ENCODE data around the gene PLAGL2.
"Not testable (repeated sequence)": the region's sequence is repeated elsewhere in the genome, so short reads cannot be mapped to it uniquely, and the experiment has no call there.

PLAGL2 gene

GRCh38 chr20:32183947-32184635 lies 23.5 kb downstream of the PLAGL2 start:
- no peak for DNase-seq

DNA sequence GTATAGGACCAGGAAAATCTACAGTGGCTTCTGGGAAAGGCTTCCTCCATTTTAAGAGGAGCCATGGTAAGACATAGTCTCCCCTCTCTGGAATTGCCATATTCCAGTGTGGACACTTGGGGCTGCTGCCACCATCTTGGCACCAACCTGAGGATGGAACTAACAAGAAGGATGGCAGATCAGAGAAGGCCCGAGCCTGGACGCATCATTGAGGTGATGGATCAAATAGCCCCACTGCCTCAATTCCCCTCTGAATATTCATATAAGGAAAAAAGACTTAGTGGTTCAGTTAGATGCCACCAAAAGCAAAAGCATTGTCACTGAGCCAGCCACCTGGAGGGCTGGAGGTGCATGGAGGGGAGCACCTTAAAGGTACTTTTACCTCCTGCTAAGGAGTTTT lies 25.9 kb downstream of the PLAGL2 start:
- DNase-seq = no peak

GRCh38 chr20:32179934-32180333 lies 27.6 kb downstream of the PLAGL2 start:
- DNase-seq = no peak

- no peak for DNase-seq
Measured at GRCh38 chr20:32179515-32179914, 28.0 kb downstream of the PLAGL2 start.

GRCh38 chr20:32177696-32178095 lies 29.8 kb downstream of the PLAGL2 start:
- not testable (repeated sequence) for DNase-seq

GRCh38 chr20:32168184-32168910 lies 39.2 kb downstream of the PLAGL2 start:
- no peak for DNase-seq

- no peak for DNase-seq
Measured at GRCh38 chr20:32167552-32167951, 40.0 kb downstream of the PLAGL2 start.

DNA sequence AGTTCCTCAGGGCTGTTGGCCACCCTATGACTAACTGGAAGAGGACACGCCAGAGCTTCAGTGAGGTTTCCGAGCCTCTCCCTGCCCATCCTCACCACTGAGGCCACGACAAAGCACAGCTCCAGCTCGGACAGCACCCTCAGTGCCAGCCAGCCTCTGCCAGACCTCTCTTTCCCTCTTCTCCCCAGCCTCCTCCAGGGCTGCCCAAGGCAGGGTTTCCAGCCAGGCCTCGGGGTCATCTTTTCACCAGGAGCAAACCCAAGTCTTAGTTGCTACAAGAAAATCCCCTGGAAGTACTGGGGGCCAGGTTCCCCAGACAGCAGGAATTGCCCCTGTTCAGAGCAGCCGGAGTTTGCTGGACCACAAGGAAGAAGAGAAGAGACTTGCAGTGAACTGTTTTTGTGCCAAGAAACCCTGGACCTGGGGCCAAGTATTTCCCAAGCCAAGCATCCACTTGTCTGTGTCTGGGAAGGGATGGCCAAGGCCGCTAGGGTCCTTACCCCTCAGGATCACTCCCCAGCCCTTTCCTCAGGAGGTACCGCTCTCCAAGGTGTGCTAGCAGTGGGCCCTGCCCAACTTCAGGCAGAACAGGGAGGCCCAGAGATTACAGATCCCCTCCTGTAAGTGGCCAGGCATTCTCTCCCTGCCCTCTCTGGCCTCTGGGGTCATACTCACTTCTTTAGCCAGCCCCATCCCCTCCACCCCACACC lies 41.6 kb downstream of the PLAGL2 start:
- no peak for DNase-seq

DNA sequence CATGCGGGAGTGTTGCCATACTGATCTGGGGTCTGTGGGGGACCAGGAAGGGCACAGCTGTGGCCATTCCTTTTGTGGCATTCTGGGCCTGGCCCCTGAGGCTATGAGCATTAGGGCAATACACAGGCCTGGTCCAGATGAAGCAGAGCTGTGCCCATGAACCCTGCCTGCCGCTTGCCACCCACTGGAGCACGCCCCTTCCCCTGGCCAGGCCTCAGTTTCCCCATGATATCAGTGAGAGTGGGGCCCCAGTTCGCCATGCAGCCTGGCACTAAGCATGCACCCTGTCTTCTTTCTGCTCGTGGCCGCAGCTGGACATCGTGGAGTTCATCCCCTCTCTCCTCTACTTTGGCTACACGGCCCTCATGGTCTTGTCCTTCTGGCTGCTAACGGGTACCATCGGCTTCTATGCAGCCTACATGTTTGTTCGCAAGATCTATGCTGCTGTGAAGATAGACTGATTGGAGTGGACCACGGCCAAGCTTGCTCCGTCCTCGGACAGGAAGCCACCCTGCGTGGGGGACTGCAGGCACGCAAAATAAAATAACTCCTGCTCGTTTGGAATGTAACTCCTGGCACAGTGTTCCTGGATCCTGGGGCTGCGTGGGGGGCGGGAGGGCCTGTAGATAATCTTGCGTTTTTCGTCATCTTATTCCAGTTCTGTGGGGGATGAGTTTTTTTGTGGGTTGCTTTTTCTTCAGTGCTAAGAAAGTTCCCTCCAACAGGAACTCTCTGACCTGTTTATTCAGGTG lies 42.4 kb downstream of the PLAGL2 start:
- no peak for DNase-seq

- DNase-seq = no peak
Measured at GRCh38 chr20:32163951-32164350, 43.6 kb downstream of the PLAGL2 start.

DNA sequence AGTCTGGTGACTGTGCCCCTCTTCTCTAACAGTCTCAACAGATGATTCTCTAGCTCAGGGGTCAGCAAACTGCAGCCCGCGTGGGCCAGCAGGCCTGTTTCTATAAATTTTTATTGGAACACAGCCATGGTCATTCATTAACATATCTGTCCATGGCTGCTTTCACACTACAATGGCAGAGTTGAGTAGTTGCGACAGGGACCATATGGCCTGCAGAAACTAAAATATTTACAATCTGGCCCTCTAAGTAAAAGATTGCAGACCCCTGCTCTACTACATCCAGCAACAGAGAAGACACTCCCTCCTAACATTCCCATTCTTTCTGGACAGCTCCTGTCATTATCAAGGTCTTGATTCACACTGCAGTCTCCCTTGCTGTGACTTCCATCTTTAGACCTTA lies 45.2 kb downstream of the PLAGL2 start:
- DNase-seq = no peak

DNA sequence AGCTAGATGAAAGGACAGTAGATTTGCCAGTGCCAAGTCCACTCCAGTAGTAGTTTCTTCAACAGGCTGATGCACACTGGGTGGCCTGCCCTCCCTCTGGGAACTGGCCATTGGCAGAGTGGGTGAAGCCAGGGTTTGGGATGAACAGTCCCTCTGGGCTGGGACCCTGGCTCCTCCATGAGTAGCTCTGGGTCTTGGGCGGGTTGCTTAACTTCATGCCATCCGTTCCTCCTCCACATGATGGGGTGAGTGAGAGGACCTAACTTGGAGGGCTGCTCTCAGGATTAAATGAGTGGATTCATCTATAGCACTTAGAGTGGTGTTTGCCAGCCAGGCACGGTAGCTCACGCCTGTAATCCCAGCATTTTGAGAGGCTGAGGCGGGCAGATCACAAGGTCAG lies 47.2 kb downstream of the PLAGL2 start:
- no peak for DNase-seq

DNA sequence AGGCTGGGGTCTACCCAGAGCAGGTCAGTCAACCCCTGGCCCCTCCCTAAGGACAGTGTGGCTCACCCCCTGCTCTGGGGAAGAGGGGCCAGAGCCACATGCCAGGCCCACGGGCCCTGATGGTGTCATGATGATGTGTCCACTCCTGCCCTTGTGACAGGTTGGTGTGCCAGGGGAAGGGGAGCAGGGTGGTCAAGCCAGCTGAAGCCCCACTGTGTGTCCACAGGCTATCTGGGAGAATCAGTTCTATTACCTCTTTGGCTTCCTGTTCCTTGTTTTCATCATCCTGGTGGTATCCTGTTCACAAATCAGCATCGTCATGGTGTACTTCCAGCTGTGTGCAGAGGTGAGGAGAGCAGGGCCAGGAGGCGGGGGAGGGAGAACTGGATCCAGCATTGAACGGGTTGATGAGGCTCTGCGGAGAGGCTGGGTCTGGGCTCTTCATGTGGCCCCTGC lies 47.7 kb downstream of the PLAGL2 start:
- no peak for DNase-seq

- no peak for DNase-seq
Measured at GRCh38 chr20:32158943-32159660, 48.4 kb downstream of the PLAGL2 start.

- DNase-seq = no peak
Measured at GRCh38 chr20:32158351-32158750, 49.2 kb downstream of the PLAGL2 start.

DNA sequence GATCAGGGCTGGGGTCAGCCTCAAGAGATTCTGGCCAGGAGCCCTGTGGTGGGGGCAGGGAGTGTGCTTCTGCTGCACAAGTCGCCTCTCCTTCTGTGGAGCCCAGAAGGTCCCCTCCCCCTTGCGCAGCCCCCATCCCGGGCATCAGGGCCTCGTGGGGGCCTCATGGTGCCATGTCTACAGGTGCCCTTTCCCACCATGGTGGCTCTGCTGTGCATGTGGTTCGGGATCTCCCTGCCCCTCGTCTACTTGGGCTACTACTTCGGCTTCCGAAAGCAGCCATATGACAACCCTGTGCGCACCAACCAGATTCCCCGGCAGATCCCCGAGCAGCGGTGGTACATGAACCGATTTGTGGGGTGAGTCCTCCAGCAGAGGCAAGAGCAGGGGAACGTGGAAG lies 49.9 kb downstream of the PLAGL2 start:
- DNase-seq = no peak

DNA sequence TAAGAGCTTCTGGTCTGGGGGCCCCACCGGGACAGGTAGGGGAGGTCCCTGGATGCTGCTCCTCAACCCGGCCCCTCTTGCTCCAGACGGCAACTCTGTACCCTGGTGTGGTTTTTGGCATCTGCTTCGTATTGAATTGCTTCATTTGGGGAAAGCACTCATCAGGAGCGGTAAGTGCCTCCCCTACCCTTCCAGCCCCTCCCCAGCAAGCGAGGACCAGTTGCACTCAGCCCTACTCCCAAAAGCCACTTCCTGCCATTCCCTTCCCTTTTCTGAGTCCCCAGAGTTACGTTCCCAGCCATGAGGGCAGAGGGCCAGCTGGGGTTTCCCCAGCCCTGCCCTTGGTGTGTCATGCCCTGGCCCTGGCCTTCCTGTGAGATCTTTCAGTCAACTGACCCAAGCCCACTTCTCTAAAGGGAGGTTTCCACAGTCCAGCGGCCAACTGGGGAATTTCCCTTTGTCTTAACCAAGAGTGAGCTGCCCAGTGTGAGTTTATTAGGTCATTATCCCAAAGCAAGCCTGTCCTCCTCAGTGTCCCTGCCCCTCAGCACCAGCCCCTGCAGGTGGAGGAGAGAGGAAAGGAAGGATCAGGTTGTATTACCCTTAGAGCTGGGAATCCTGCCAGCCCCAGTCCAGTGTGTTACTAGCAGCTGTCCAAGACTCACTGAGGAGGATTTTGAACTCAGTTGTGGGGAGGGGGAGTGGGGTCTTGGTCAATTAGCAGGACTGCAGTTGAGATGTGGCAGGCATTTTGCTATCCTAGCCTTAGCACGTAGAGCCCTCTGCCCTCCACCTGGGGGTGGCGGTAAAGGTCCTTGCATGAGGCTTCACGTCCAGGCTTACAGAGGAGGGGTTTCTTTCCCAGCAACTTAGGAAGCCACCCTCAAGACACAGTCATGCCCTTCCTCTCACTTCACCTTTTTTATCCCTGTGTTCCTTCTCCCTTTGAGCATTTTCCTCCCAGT lies 52.2 kb downstream of the PLAGL2 start:
- peak in 1 of 2 donors; percentile 50 for DNase-seq

- DNase-seq = no peak
Measured at GRCh38 chr20:32153771-32154170, 53.8 kb downstream of the PLAGL2 start.

DNA sequence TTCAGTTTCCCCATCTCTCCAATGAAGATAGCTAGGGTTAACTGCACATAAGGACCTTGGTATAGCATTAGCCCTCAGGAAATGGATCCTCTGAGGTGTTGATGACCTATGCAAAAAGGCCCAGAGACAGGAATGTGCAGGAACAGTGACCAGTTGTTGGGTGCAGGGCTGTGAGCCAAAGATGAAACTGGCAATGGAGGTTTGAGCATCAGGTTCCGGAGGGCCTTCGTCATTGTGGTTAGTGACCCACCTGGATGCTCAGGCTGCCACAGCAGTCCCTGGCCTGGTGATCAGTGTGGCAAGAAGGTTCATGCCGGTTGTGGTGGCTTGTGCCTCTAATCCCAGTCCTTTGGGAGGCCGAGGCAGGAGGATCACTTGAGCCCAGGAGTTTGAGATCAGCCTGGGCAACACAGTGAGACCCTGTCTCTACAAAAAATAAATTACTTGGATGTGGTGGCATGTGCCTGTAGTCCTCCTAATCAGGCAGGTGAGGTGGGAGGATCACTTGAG lies 54.3 kb downstream of the PLAGL2 start:
- DNase-seq = no peak

GRCh38 chr20:32152421-32153155 lies 55.0 kb downstream of the PLAGL2 start:
- no peak for DNase-seq

All from hippocampal formation (tissue), 2 donors.